Mucosa of stomach (tissue), 1 donor: ENCODE measurements around the gene DNAJC5G.
"Not testable (repeated sequence)": the region's sequence is repeated elsewhere in the genome, so short reads cannot be mapped to it uniquely, and the experiment has no call there.

Experiments
- H3K27me3 ChIP-seq: one replicate; pipeline ENCODE4 v1.7.0; 2013; ENCODE audit warnings: mild to moderate bottlenecking, low read length; ENCODE audit not compliant: control insufficient read depth, insufficient read depth
- H3K36me3 ChIP-seq: one replicate; pipeline ENCODE4 v1.7.0; 2013; ENCODE audit warnings: low read length; ENCODE audit not compliant: control insufficient read depth, insufficient read depth
- H3K4me1 ChIP-seq: one replicate; pipeline ENCODE4 v1.7.0; 2013; ENCODE audit warnings: mild to moderate bottlenecking, low read length; ENCODE audit not compliant: control insufficient read depth, insufficient read depth
- H3K4me3 ChIP-seq: one replicate; pipeline ENCODE4 v1.7.0; 2013; ENCODE audit warnings: low read length
- H3K9ac ChIP-seq: one replicate; pipeline ENCODE4 v1.7.0; 2013; ENCODE audit warnings: mild to moderate bottlenecking, low read length, moderate library complexity
- H3K9me3 ChIP-seq: one replicate; pipeline ENCODE4 v1.7.0; 2013; ENCODE audit warnings: mild to moderate bottlenecking, low read length, moderate library complexity; ENCODE audit not compliant: control insufficient read depth
- donor health status: Pancreatic carcinoma.

The DNAJC5G gene

GRCh38 chr2:27294928-27295327 is 19.7 kb downstream of the DNAJC5G start:
- Histone ChIP-seq H3K27me3 (peaks cover 8% of the 10 kb centered on the region), H3K4me1 (peaks cover 8% of the 10 kb centered on the region), H3K4me3 (no peak overlapping the region), H3K36me3 (no peaks in the 10 kb centered on the region), H3K9me3 (no peaks in the 10 kb centered on the region), H3K9ac (no peak overlapping the region)

DNA sequence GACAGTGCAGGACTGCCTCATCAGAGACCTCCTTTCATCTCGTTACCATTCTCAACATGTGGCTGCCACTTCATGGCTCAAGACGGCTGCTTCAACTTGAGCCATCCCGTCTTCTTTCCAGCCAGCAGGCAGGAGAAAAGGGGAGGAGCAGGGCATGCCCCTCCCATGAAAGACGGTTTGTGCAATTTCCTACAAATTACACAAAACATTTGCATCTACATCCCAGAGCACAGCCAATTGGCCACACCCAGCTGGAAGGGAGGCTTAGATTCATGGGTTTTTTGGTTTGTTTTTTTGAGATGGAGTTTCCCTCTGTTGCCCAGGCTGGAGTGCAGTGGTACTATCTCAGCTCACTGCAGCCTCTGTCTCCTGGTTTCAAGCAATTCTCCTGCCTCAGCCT is 21.2 kb downstream of the DNAJC5G start:
- peaks cover 8% of the 10 kb centered on the region for H3K27me3 ChIP-seq
- no peaks in the 10 kb centered on the region for H3K36me3 ChIP-seq
- H3K9ac ChIP-seq, result no peak overlapping the region
- peaks cover 8% of the 10 kb centered on the region for H3K4me1 ChIP-seq
- no peak overlapping the region for H3K4me3 ChIP-seq
- no peaks in the 10 kb centered on the region for H3K9me3 ChIP-seq

GRCh38 chr2:27297195-27297594 is 22.0 kb downstream of the DNAJC5G start:
- Histone ChIP-seq H3K4me1 (peaks cover 8% of the 10 kb centered on the region), H3K27me3 (peaks cover 4% of the 10 kb centered on the region), H3K36me3 (no peaks in the 10 kb centered on the region)

GRCh38 chr2:27298391-27299080 is 23.3 kb downstream of the DNAJC5G start:
- Histone ChIP-seq H3K36me3 (no peaks in the 10 kb centered on the region), H3K9ac (no peak overlapping the region), H3K4me3 (no peak overlapping the region), H3K4me1 (peaks cover 4% of the 10 kb centered on the region), H3K9me3 (no peaks in the 10 kb centered on the region), H3K27me3 (peaks cover 4% of the 10 kb centered on the region)

More at GRCh38 chr2:27297195-27297594, 22.0 kb downstream of the DNAJC5G start:
- no peak overlapping the region for H3K4me3 ChIP-seq
- no peaks in the 10 kb centered on the region for H3K9me3 ChIP-seq
- H3K9ac ChIP-seq, result no peak overlapping the region

DNA sequence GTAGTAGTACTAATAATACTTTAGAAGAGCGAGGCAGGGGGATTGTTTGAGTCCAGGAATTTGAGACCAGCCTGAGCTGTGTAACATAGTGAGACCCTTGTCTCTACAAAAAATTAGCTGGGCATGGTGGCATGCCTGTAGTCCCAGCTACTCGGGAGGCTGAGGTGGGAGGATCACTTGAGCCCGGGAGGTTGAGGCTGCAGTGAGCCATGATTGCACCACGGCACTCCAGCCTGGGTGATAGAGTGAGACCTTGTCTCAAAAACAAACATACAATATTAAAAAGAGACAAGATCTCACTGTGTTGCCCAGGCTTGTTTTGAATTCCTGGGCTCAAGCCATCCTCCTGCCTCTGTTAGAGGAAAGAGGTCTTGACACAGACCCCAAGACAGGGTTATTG is 25.4 kb downstream of the DNAJC5G start:
- H3K36me3 ChIP-seq, H3K9me3 ChIP-seq: not testable (repeated sequence)

DNA sequence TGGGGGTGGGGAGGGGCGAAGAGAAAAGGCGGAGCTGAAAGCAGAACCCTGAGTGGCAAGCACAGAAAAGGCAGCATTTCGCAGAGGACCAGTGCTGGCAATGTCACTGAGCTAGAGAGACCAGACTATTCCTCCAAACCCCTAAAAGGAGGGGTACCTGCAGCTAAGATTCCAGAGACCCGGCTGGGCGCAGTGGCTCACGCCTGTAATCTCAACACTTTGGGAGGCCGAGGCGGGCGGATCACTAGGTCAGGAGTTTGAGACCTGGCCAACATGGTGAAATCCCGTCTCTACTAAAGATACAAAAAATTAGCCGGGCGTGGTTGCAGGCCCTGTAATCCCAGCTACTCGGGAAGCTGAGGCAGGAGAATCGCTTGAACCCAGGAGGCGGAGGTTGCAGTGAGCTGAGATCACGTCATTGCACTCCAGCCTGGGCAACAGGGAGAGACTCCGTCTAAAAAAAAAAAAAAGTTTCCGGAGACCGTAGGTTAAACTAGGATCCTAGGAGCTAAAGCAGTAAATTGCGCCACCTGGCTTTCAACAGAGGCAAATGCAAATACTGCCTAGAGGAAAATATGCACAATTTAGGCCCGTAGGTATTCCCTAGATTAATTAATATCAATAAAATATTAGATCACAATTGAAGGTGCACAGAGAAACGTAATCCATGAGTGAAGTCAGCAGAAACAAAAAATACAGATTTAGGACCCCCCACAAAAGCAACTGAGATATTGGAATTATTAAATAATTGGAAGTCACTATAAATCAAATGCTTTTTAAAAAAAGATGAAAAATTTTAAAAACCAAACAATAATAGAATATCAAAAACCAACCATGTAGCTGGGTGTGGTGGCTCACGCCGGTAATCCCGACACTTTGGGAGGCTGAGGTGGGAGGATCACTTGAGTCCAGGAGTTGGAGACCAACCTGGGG is 28.1 kb downstream of the DNAJC5G start:
- no peaks in the 10 kb centered on the region for H3K36me3 ChIP-seq
- H3K4me3 ChIP-seq, result no peak overlapping the region
- peaks cover 37% of the 10 kb centered on the region for H3K27me3 ChIP-seq
- H3K9me3 ChIP-seq, result no peaks in the 10 kb centered on the region
- H3K9ac ChIP-seq, result no peak overlapping the region
- H3K4me1 ChIP-seq, result peaks cover 21% of the 10 kb centered on the region

More for the DNA sequence above, 25.4 kb downstream of the DNAJC5G start:
- H3K9ac ChIP-seq, H3K4me3 ChIP-seq, H3K4me1 ChIP-seq: not testable (repeated sequence)
- peaks cover 14% of the 10 kb centered on the region for H3K27me3 ChIP-seq

- Histone ChIP-seq H3K4me1 (peaks cover 21% of the 10 kb centered on the region), H3K27me3 (peaks cover 43% of the 10 kb centered on the region), H3K9ac (no peak overlapping the region), H3K9me3 (no peaks in the 10 kb centered on the region), H3K36me3 (no peaks in the 10 kb centered on the region), H3K4me3 (no peak overlapping the region)
Observed at GRCh38 chr2:27304488-27305240, 29.4 kb downstream of the DNAJC5G start.

DNA sequence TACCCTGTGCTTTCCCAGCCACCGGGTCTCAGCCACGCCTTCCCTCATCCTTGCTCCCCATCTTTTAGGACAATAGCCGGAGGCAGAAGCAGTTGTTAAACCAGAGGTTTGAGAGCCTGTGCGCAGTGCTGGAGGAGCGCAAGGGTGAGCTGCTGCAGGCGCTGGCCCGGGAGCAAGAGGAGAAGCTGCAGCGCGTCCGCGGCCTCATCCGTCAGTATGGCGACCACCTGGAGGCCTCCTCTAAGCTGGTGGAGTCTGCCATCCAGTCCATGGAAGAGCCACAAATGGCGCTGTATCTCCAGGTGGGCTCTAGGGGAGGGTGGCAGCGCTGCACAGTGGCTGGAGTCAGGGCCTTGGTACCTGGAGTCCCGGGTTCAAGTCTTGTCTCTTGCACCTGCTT is 30.3 kb downstream of the DNAJC5G start:
- Histone ChIP-seq H3K27me3 (peaks cover 43% of the 10 kb centered on the region), H3K9me3 (no peaks in the 10 kb centered on the region), H3K36me3 (no peaks in the 10 kb centered on the region), H3K4me3 (no peak overlapping the region), H3K9ac (no peak overlapping the region), H3K4me1 (peaks cover 21% of the 10 kb centered on the region)

GRCh38 chr2:27306136-27306535 is 30.9 kb downstream of the DNAJC5G start:
- Histone ChIP-seq H3K9ac (no peak overlapping the region), H3K9me3 (no peaks in the 10 kb centered on the region), H3K4me3 (no peak overlapping the region), H3K36me3 (no peaks in the 10 kb centered on the region), H3K27me3 (peaks cover 43% of the 10 kb centered on the region), H3K4me1 (peaks cover 21% of the 10 kb centered on the region)

DNA sequence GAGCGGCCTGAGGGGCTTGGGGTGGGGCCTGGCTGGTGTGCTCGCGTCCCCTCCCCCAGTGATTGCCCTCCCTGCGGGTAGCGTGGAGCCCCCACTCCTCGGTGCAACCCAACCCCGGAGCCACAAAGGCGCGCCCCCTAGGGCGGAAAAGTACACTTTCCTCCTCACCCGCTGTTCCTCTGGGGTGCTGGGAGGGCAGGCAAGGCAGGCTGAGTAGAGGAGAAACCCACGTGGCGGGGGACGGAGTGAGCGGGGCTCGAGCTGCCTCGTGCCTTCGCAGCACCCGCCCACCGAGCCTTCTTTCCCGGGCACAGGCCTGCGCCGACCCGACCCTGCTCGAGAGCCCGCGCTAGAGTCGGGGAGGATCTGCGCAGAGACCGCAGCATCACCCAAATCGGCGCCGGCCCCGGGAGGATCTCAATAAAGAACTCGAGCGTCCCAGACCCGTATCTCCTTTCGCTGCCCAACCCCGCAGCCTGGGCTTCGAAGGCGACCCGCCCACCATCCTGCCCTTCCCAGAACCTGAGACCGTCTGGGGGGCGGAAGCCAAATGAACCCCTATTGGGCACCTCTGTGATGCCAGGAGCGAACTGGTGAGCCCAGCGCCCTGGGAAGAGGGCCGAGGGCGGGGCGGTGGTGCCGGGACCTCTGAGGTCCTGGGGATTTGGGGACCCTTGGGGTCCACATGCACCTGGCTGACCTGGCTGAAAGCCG is 31.5 kb downstream of the DNAJC5G start:
- H3K9ac ChIP-seq, result no peak overlapping the region
- H3K4me3 ChIP-seq, result no peak overlapping the region
- no peaks in the 10 kb centered on the region for H3K36me3 ChIP-seq
- no peaks in the 10 kb centered on the region for H3K9me3 ChIP-seq
- peaks cover 21% of the 10 kb centered on the region for H3K4me1 ChIP-seq
- peaks cover 43% of the 10 kb centered on the region for H3K27me3 ChIP-seq

GRCh38 chr2:27307287-27307544 is 32.0 kb downstream of the DNAJC5G start:
- Histone ChIP-seq H3K27me3 (peaks cover 43% of the 10 kb centered on the region), H3K9ac (no peak overlapping the region), H3K4me1 (peaks cover 21% of the 10 kb centered on the region), H3K36me3 (no peaks in the 10 kb centered on the region), H3K4me3 (no peak overlapping the region), H3K9me3 (no peaks in the 10 kb centered on the region)
